ENCODE results near the gene HOXC13.

Gene HOXC13

DNA sequence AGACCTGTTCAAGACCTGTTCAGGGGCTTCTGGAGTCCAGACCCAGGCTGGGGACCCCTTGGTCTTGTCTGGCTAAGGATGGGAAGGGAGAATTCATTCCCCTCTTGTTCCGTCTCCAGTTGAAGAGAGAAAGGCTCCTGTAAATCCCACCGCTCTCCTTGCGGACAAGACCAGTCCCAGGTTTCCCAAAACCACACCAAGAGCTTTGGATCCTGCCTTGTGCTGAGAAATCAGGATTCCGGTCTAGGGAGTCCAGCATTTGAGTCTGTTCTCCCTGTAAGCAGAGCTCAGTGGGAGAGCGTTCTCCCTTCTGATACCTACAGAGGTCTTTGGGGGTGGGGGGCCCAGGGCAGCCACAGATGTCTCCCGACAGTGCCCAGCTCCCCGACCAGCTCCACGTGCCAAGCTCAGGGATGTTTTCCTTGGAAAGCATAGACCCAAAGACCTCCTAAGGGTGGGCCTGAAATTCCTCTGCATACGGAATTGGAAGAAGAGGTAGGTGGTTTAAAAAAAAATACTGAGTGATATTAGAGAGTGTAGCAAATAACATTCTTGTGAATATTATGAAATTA lies 1.9 kb downstream of the HOXC13 start:
- no peak overlapping the region for H3K4me3 ChIP-seq (ENCODE audit: low read depth, low read length)
- TF ChIP-seq, protein P1, sequence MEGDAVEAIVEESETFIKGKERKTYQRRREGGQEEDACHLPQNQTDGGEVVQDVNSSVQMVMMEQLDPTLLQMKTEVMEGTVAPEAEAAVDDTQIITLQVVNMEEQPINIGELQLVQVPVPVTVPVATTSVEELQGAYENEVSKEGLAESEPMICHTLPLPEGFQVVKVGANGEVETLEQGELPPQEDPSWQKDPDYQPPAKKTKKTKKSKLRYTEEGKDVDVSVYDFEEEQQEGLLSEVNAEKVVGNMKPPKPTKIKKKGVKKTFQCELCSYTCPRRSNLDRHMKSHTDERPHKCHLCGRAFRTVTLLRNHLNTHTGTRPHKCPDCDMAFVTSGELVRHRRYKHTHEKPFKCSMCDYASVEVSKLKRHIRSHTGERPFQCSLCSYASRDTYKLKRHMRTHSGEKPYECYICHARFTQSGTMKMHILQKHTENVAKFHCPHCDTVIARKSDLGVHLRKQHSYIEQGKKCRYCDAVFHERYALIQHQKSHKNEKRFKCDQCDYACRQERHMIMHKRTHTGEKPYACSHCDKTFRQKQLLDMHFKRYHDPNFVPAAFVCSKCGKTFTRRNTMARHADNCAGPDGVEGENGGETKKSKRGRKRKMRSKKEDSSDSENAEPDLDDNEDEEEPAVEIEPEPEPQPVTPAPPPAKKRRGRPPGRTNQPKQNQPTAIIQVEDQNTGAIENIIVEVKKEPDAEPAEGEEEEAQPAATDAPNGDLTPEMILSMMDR (IDR thresholded peaks at IDR 0.05; ENCODE audit: insufficient read depth, low read depth, low read length, missing control alignments): no peak
- DNase-seq (ENCODE audit: low read depth): no peak

DNA sequence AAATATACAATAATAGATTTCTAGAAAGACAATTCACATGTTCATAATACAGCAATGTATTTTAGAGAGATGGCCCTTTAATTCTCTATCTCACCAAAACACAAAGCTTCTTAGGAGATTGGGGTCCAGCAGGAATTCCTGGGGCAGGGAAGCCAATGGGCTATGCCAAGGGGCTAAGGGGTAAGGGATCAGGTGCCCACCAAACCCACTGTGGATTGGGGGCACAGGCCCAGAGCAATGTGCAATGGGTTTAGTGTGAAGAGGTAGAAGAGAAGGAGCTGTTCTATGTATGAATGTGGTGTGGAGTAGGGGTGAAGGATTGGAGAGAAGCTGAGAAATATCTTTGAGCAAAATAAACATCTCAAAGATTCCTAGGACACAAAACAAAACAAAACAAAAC lies 2.6 kb downstream of the HOXC13 start:
- DNase-seq (ENCODE audit: low read depth): no peak
- TF ChIP-seq, protein P1 (IDR thresholded peaks at IDR 0.05; ENCODE audit: insufficient read depth, low read depth, low read length, missing control alignments): no peak
- H3K4me3 ChIP-seq (ENCODE audit: low read depth, low read length): no peak overlapping the region

DNA sequence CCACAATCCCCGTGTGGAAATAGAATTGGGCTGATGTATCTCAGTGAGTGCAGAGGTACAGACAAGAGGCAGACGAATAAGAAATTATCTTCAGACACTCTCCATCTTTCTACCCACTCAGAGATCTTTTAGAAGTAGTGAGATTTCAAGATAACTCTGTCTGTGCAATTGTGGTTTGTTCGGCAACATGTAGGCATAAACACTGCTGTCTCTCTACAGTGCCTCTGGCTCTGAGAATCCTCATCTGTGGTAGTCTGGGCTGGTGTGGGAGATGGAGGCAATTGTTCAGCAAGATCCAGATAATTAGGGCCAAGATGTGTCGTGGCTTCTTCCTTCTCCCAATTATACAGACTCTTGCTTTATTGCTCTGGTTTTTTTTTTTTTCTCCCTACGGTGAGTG lies 3.1 kb downstream of the HOXC13 start:
- H3K4me3 ChIP-seq (ENCODE audit: low read depth, low read length): no peak overlapping the region
- TF ChIP-seq, protein P1 (IDR thresholded peaks at IDR 0.05; ENCODE audit: insufficient read depth, low read depth, low read length, missing control alignments): no peak
- DNase-seq (ENCODE audit: low read depth): no peak

DNA sequence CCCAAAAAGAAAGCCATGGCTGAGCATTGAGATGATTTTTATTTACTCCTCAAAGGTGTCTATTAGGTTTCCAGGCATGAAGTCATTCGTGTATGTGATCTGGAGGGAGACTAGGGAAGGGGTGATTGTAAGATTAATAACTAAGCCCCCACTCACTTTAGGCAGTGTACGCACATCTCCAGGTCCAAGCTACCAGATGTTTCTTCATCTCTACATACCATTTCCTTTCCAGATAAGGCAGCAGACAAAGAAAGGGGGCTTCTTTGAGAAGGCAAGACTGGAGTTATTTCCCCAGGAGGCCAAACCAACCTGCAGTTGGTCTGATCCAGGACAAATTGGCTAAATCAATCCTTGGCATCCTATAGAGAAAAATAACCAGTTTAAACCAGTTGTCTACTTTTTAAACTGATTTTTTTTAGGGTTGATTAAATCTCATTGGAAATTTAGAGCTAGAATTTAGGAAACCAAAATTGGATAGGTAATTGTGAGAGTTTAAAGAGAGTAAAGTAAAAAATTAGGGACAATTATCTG lies 3.9 kb downstream of the HOXC13 start:
- H3K4me3 ChIP-seq (ENCODE audit: low read depth, low read length): no peak overlapping the region
- TF ChIP-seq, protein P1 (IDR thresholded peaks at IDR 0.05; ENCODE audit: insufficient read depth, low read depth, low read length, missing control alignments): no peak
- DNase-seq (ENCODE audit: low read depth): no peak

DNA sequence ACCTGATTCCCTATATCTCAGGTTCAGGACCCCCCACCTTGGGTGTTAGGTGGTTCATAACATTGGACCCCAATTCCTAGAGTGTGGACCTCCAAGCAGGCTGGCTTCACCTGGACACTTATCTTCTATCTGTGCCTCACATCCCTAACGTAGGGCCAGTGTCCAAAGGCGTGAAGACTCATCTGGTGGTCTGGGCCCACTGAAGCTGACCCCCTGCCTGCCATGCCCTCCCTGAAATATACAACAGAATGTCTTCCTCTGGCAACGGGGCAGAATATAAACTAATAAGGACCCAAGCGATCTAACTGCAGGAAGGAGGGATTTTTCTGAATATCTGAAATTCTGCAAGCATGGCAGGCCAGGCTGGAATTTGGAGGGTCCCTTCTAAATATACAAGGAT lies 5.6 kb downstream of the HOXC13 start:
- H3K4me3 ChIP-seq (ENCODE audit: low read depth, low read length): no peak overlapping the region
- DNase-seq (ENCODE audit: low read depth): no peak
- TF ChIP-seq, protein P1 (IDR thresholded peaks at IDR 0.05; ENCODE audit: insufficient read depth, low read depth, low read length, missing control alignments): no peak

DNA sequence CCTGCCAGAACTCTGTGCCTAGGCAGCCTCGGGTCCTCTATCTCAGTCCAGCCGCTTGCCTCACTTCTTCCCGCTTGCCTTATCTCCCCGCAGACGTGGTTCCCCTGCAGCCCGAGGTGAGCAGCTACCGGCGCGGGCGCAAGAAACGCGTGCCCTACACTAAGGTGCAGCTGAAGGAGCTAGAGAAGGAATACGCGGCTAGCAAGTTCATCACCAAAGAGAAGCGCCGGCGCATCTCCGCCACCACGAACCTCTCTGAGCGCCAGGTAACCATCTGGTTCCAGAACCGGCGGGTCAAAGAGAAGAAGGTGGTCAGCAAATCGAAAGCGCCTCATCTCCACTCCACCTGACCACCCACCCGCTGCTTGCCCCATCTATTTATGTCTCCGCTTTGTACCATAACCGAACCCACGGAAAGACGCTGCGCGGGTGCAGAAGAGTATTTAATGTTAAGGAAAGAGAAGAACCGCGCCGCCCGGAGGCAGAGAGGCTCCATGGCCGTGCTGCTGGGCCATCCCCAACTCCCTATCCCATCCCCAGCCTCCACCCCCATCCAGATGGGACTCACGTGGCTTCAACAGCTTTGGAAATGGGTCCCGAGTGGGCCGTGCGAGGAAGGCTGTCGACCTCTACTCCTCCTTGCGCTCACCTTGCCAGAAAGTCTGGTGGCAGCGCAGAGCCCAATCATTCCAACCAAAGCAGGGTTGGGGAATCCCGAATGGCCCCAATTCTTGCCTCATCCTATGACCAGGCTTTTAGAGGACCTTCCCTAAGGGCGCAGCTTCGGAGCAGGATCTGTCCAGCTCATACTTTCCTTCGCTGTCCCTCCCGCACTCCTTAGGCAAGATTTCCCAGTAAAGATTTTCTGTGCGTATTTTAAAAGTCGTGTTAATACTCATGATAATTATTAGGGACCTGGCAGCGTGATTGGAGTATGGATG lies 6.5 kb downstream of the HOXC13 start:
- TF ChIP-seq, protein P1 (IDR thresholded peaks at IDR 0.05; ENCODE audit: insufficient read depth, low read depth, low read length, missing control alignments): no peak
- DNase-seq (ENCODE audit: low read depth): no peak
- H3K4me3 ChIP-seq (ENCODE audit: low read depth, low read length): no peak overlapping the region
